B cell (primary cell): ENCODE results near the gene MMS22L. TPM values are rescaled to one million over a fixed set of nuclear protein-coding genes. Genes with fewer than 3 reads are reported as not detected.

ENCODE experiments used
- ATAC-seq: fragments of 200-7000 bp; cut with Tn5 transposase; one replicate; pipeline ENCODE4 v1.10.0; 2021; ENCODE audit warnings: low read depth, mild to moderate bottlenecking, moderate number of reproducible peaks, moderate library complexity
- CTCF ChIA-PET: fragments of 350-600 bp; sonication (Branson Sonifier 250); formaldehyde crosslinking; loops from one replicate; lab custom pipeline; 2021; ENCODE audit warnings: antibody characterized with exemption, inconsistent platforms; lab: Charles Lee
- POLR2A ChIA-PET: fragments of 350-600 bp; sonication (Branson Sonifier 250); formaldehyde crosslinking; loops from one replicate; lab custom pipeline; 2021; ENCODE audit warnings: antibody characterized with exemption; lab: Charles Lee
- DNase-seq: peaks from one replicate; pipeline ENCODE4 v3.0.0; 2013
- H2AFZ ChIP-seq: 2 replicates; pipeline ENCODE4 v1.6.1; 2012; ENCODE audit warnings: mild to moderate bottlenecking, low read depth, low read length; ENCODE audit not compliant: insufficient read depth, poor library complexity, severe bottlenecking
- H3K27ac ChIP-seq, 2 donors: 1 replicate in 1 of 2; 2 replicates in 1 of 2; pipeline ENCODE4 v1.5.1; 2012 to 2013; ENCODE audit warnings: low read length in 2 of 2, mild to moderate bottlenecking in 2 of 2, moderate library complexity in 1 of 2
- H3K27me3 ChIP-seq, 4 experiments: fragments of 200-600 bp in 1 of 4; sonication (generic) in 1 of 4; replicated peaks in 1 of 4; 1 replicate in 2 of 4; 2 replicates in 2 of 4; pipeline versions ENCODE4 v1.6.1 to v1.7.0; 2013 to 2016; ENCODE audit warnings: low read length in 3 of 4, mild to moderate bottlenecking in 2 of 4, mixed read lengths in 1 of 4, moderate library complexity in 1 of 4; ENCODE audit not compliant: insufficient read depth in 4 of 4, control insufficient read depth in 3 of 4; ENCODE audit errors: control extremely low read depth in 1 of 4
- H3K36me3 ChIP-seq, 2 experiments: replicated peaks in 1 of 2; 1 replicate in 1 of 2; 2 replicates in 1 of 2; pipeline versions ENCODE4 v1.6.1 to v1.7.1; 2013; ENCODE audit warnings: low read length in 1 of 2; ENCODE audit not compliant: insufficient read depth in 2 of 2, control insufficient read depth in 1 of 2; ENCODE audit errors: control extremely low read depth in 1 of 2, extremely low read depth in 1 of 2
- H3K4me1 ChIP-seq, 2 donors: fragments of 200-600 bp in 1 of 2; sonication (generic) in 1 of 2; 1 replicate in 1 of 2; 2 replicates in 1 of 2; pipeline versions ENCODE4 v1.5.1 to v1.6.1; 2013 to 2017; ENCODE audit warnings: low read length in 2 of 2; ENCODE audit not compliant: control insufficient read depth in 2 of 2, insufficient read depth in 2 of 2
- H3K4me2 ChIP-seq: replicated peaks from 2 replicates; pipeline ENCODE3; 2012; ENCODE audit warnings: mild to moderate bottlenecking, low read depth, low read length; ENCODE audit not compliant: poor library complexity, severe bottlenecking
- H3K4me3 ChIP-seq, 5 experiments: fragments of 200-600 bp in 1 of 5; sonication (generic) in 1 of 5; 1 replicate in 3 of 5; 2 replicates in 2 of 5; pipeline versions ENCODE4 v1.5.1 to v1.7.0; 2011 to 2016; ENCODE audit warnings: low read length in 4 of 5, mild to moderate bottlenecking in 4 of 5, low read depth in 2 of 5, control low read depth in 1 of 5, moderate library complexity in 1 of 5; ENCODE audit not compliant: insufficient read depth in 1 of 5; ENCODE audit errors: control extremely low read depth in 1 of 5, extremely low read depth in 1 of 5
- H3K79me2 ChIP-seq: fragments of 200-600 bp; sonication (generic); one replicate; pipeline ENCODE4 v1.6.0; 2016; ENCODE audit warnings: low read length; ENCODE audit not compliant: control insufficient read depth, insufficient read depth
- H3K9ac ChIP-seq: fragments of 200-600 bp; sonication (generic); 2 replicates; pipeline ENCODE4 v1.6.1; 2017; ENCODE audit warnings: mild to moderate bottlenecking, low read length, moderate library complexity
- H3K9me3 ChIP-seq, 3 donors: one replicate each; pipeline versions ENCODE4 v1.6.1 to v1.7.1; 2013; ENCODE audit warnings: low read length in 2 of 3; ENCODE audit not compliant: control insufficient read depth in 2 of 3, insufficient read depth in 1 of 3; ENCODE audit errors: control extremely low read depth in 1 of 3
- H4K20me1 ChIP-seq: 2 replicates; pipeline ENCODE4 v1.6.0; 2012; ENCODE audit warnings: mild to moderate bottlenecking, low read length; ENCODE audit not compliant: insufficient read depth, control insufficient read depth, poor library complexity, severe bottlenecking
- H3K27ac Mint-ChIP-seq: one replicate; pipeline ENCODE4 v1.8.0; 2021; ENCODE audit warnings: mixed read lengths
- H3K27me3 Mint-ChIP-seq: one replicate; pipeline ENCODE4 v1.8.0; 2021; ENCODE audit warnings: mixed read lengths
- H3K4me1 Mint-ChIP-seq: one replicate; pipeline ENCODE4 v1.8.0; 2021; ENCODE audit warnings: mixed read lengths
- H3K4me3 Mint-ChIP-seq: one replicate; pipeline ENCODE4 v1.8.0; 2021; ENCODE audit warnings: mixed read lengths
- H3K9me3 Mint-ChIP-seq: one replicate; pipeline ENCODE4 v1.8.0; 2022; ENCODE audit warnings: mixed read lengths; ENCODE audit not compliant: insufficient read depth
- CTCF ChIP-seq: fragments of 200-600 bp; IDR thresholded peaks from one replicate; pipeline ENCODE4 v1.8.0; 2022; ENCODE audit warnings: antibody characterized with exemption, mild to moderate bottlenecking
- EZH2 ChIP-seq: IDR thresholded peaks from 2 replicates; pipeline ENCODE4 v1.6.1; 2012; ENCODE audit warnings: borderline replicate concordance, low read depth, mild to moderate bottlenecking, moderate library complexity, low read length; ENCODE audit not compliant: insufficient read depth, poor library complexity, severe bottlenecking
- WGBS: methylation state at CpG from one replicate; pipeline ENCODE4 v1.1.5; 2013; ENCODE audit warnings: missing lambda C conversion rate; ENCODE audit not compliant: insufficient coverage; 5-methylcytosine and 5-hydroxymethylcytosine counted together
- intact Hi-C: fragments of 100-400 bp; cut with micrococcal nuclease; formaldehyde crosslinking; loops from one replicate; pipeline ENCODE4 v1.10.0; 2022
- polyA plus RNA-seq: library from polyadenylated mRNA; depleted of rRNA; stranded (reverse); fragments of >200 nt; gene quantifications from 2 replicates; pipeline ENCODE4 v1.2.3, GENCODE V29; 2012
- total RNA-seq, 2 donors: library from RNA; stranded (reverse); fragments of 120-200 nt in 1 of 2; gene quantifications; 1 replicate in 1 of 2; 2 replicates in 1 of 2; pipeline versions ENCODE4 v1.2.3 to v1.2.4, GENCODE V29; 2013 to 2022

MMS22L gene
- total and polyA plus RNA-seq, 2 donors (not counting 1 experiment from before 2014, with no cell fraction given) = 3.2 to 20.5 TPM

- Mint-ChIP-seq H3K27ac (no peak overlapping the region), H3K9me3 (no peaks in the 10 kb centered on the region), H3K4me3 (no peak overlapping the region), H3K27me3 (peaks cover 19% of the 10 kb centered on the region), H3K4me1 (no peaks in the 10 kb centered on the region)
- H3K27ac ChIP-seq = no peak overlapping the region
- no peaks in the 10 kb centered on the region for H4K20me1 ChIP-seq
- ATAC-seq (no peak), DNase-seq (no peak)
- intact Hi-C loops = no loop called here
- CTCF ChIA-PET = no interaction called here
- peaks cover 0 to 5% (median 3%) of the 10 kb centered on the region in 3 donors for H3K9me3 ChIP-seq
- no peak overlapping the region for H3K9ac ChIP-seq
- POLR2A ChIA-PET = no interaction called here
- H3K36me3 ChIP-seq = no peaks in the 10 kb centered on the region
- H3K4me2 ChIP-seq = no peak overlapping the region
- H3K4me3 ChIP-seq = no peak overlapping the region
- H3K4me1 ChIP-seq = no peaks in the 10 kb centered on the region
- H3K27me3 ChIP-seq = peaks cover 0 to 7% (median 1%) of the 10 kb centered on the region in 4 experiments
- 83% methylated on average over 1 of the region's 4 CpGs for WGBS
- TF ChIP-seq EZH2 (no peak), CTCF (no peak)
- no peaks in the 10 kb centered on the region for H3K79me2 ChIP-seq
- H2AFZ ChIP-seq = no peak overlapping the region
These were observed 6.3 kb upstream of the MMS22L start for GRCh38 chr6:97289332-97289731.

DNA sequence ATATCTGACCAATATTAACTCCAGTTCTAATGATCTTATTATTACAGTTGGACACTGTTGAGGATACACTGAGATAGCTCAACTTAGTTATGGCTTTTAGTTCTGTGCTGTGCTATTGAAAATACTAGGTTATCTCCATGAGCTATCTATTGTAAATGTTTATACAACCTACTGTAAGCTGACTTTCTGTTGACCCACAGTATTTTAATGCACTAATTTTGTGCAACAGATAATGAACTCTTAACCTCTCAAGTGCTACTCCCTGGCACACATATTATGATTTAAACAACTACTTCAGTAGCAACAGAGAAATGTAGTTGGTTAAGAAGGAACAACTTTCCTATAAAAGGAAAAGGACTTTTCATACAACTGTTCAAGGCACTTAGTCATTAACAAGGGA, 5.2 kb upstream of the MMS22L start:
- H3K4me3 ChIP-seq = no peak overlapping the region
- H3K9me3 ChIP-seq = peaks cover 0 to 5% (median 3%) of the 10 kb centered on the region in 3 donors
- no peak overlapping the region for H3K4me2 ChIP-seq
- intact Hi-C loops = no loop called here
- ATAC-seq (no peak), DNase-seq (no peak)
- TF ChIP-seq CTCF (no peak), EZH2 (no peak)
- H3K27me3 ChIP-seq = peaks cover 0 to 7% (median 0%) of the 10 kb centered on the region in 4 experiments
- POLR2A ChIA-PET = no interaction called here
- H3K4me1 ChIP-seq = peaks cover 4 to 5% of the 10 kb centered on the region in 2 donors
- H4K20me1 ChIP-seq = no peaks in the 10 kb centered on the region
- no peaks in the 10 kb centered on the region for H3K36me3 ChIP-seq
- CTCF ChIA-PET = no interaction called here
- no peak overlapping the region for H3K4me3 Mint-ChIP-seq
- H2AFZ ChIP-seq = no peak overlapping the region
- peaks cover 8% of the 10 kb centered on the region for H3K27me3 Mint-ChIP-seq
- H3K79me2 ChIP-seq = no peaks in the 10 kb centered on the region
- peaks cover 7% of the 10 kb centered on the region for H3K4me1 Mint-ChIP-seq
- H3K9ac ChIP-seq = no peak overlapping the region
- H3K27ac ChIP-seq = no peak overlapping the region
- H3K27ac Mint-ChIP-seq = no peak overlapping the region
- H3K9me3 Mint-ChIP-seq = no peaks in the 10 kb centered on the region
